Islet of Langerhans (tissue), 1 donor: ENCODE data around the gene PCDHGA2.
"Not testable (repeated sequence)": the region's sequence is repeated elsewhere in the genome, so short reads cannot be mapped to it uniquely, and the experiment has no call there.

ENCODE experiments used
- FAIRE-seq: peaks from one replicate; lab custom pipeline; 2011; peaks lifted over from hg19 to GRCh38; lab: Jason Lieb, UNC

The PCDHGA2 gene

DNA sequence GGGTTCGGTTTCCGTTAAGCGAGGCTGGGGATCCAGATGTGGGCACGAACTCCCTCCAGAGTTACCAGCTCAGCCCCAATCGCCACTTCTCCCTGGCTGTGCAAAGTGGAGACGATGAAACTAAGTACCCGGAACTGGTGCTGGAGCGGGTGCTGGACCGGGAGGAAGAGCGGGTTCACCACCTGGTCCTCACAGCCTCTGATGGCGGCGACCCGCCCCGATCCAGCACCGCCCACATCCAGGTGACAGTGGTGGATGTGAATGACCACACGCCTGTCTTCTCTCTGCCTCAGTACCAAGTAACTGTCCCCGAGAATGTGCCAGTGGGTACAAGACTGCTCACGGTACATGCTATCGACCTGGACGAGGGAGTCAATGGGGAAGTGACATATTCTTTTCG, 44.8 kb downstream of the PCDHGA2 start:
- no peak for FAIRE-seq

DNA sequence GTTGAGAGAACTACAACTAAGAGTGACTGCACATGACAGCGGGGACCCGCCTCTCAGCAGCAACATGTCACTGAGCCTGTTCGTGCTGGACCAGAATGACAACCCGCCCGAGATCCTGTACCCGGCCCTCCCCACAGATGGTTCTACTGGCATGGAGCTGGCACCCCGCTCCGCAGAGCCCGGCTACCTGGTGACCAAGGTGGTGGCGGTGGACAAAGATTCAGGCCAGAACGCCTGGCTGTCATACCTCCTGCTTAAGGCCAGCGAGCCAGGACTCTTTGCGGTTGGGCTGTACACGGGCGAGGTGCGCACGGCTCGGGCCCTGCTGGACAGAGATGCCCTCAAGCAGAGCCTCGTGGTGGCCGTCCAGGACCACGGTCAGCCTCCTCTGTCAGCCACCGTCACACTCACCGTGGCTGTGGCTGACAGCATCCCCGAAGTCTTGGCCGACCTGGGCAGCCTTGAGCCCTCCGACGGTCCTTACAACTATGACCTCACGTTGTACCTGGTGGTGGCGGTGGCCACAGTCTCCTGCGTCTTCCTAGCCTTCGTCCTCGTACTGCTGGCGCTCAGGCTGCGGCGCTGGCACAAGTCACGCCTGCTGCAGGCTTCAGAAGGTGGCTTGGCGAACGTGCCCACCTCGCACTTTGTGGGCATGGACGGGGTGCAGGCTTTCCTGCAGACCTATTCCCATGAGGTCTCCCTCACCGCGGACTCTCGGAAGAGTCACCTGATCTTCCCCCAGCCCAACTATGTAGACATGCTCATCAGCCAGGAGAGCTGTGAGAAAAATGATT, 46.1 kb downstream of the PCDHGA2 start:
- FAIRE-seq = no peak

DNA sequence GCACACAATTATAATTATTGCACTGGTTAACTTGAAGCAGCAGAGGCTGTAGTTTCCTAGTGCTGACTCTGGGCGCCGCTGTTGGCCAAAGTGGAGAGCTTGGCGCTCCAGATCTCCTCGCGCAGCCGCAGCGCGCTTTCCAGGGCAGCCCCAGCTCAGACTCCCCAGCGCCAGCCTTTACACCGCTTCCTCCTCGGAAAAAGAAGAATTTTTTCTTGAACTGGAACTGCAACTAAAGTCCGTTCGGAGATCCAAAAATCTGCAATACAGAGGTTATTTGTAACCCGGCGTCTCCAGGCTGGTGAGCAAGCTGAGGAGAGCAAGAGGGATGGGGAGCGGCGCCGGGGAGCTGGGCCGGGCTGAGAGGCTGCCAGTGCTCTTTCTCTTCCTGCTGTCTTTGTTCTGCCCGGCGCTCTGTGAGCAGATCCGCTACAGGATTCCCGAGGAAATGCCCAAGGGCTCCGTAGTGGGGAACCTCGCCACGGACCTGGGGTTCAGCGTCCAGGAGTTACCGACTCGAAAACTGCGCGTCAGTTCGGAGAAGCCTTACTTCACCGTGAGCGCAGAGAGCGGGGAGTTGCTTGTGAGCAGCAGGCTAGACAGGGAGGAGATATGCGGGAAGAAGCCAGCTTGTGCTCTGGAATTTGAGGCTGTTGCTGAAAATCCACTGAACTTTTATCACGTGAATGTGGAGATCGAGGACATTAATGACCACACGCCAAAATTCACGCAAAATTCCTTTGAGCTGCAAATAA, 49.2 kb downstream of the PCDHGA2 start, which contains the start of gene PCDHGB4:
TSS of gene PCDHGB4 (plus strand) at position 142 of the 755 bp plus-strand sequence. CDS start at position 329, 187 bp downstream.
- not testable (repeated sequence) for FAIRE-seq

DNA sequence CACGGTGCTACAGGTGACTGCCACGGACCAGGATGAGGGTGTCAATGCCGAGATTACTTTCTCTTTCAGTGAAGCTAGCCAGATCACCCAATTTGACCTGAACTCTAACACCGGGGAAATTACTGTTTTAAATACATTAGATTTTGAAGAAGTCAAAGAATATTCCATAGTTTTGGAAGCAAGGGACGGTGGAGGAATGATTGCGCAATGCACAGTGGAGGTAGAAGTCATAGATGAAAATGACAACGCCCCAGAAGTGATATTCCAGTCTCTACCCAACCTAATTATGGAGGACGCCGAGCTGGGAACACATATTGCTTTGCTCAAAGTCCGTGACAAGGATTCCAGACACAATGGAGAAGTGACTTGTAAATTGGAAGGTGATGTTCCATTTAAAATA, 50.1 kb downstream of the PCDHGA2 start:
- no peak for FAIRE-seq

DNA sequence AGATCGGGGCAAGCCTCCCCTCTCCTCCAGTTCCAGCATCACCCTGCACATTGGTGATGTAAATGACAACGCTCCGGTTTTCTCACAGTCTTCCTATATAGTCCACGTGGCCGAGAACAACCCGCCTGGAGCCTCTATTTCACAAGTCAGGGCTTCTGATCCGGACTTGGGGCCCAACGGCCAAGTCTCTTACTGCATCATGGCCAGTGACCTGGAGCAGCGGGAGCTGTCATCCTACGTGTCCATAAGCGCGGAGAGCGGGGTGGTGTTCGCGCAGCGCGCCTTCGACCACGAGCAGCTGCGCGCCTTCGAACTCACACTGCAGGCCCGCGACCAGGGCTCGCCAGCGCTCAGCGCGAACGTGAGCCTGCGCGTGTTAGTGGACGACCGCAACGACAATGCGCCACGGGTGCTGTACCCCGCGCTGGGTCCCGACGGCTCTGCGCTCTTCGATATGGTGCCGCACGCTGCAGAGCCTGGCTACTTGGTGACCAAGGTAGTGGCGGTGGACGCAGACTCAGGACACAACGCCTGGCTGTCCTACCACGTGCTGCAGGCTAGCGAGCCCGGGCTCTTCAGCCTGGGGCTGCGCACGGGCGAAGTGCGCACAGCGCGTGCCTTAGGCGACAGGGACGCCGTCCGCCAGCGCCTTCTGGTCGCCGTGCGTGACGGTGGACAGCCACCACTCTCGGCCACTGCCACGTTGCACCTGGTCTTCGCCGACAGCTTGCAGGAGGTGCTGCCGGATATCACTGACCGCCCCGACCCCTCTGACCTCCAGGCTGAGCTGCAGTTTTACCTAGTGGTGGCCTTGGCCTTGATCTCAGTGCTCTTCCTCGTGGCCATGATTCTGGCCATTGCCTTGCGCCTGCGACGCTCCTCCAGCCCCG, 50.8 kb downstream of the PCDHGA2 start:
- no peak for FAIRE-seq

DNA sequence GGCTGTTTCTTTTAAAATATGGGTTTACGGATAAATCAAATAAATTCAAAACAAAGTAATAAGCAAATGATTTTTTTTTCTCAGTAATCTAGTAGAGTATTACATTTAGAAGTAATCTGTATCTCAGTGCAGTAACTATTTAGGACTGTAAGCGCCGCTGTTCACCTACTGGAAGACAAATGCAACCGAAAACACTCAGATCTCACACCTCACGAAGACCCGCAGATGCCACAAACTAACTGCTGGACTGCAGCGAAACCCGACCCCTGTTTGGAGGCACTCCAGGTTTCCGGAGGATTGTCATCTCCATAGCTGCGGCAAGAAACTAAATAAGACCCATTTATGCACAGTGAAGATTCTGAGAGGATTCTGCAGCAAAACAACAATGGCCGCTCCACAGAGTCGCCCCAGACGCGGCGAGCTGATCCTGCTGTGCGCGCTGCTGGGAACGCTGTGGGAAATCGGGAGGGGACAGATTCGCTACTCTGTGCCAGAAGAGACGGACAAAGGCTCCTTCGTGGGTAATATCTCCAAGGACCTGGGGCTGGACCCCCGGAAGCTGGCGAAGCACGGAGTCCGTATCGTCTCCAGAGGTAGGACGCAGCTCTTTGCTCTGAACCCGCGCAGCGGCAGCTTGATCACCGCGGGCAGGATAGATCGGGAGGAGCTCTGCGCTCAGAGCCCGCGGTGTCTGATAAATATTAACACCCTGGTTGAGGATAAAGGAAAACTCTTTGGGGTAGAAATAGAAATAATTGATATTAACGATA, 54.1 kb downstream of the PCDHGA2 start, which contains the start of gene PCDHGA8:
TSS of gene PCDHGA8 (plus strand) at position 205 of the 770 bp plus-strand sequence. CDS start at position 386, 181 bp downstream.
- no peak for FAIRE-seq
